Body of pancreas (tissue), 4 donors: ENCODE data around the gene SLC17A7.

ENCODE experiments used
- CTCF ChIP-seq, 7 experiments: fragments of 450-650 bp in 4 of 7; fragments of 200-600 bp in 3 of 7; sonication (generic) in 3 of 7; IDR thresholded peaks; one replicate each; pipeline ENCODE4 v1.5.1; 2016 to 2019; ENCODE audit warnings: antibody characterized with exemption in 7 of 7
- POLR2A ChIP-seq, 3 donors: fragments of 450-650 bp; IDR thresholded peaks; one replicate each; pipeline ENCODE4 v1.6.1; 2016; ENCODE audit warnings: antibody characterized with exemption in 3 of 3, mild to moderate bottlenecking in 2 of 3

GRCh38 chr19:49387936-49388372, 53.4 kb downstream of the SLC17A7 start, which contains the start of gene KASH5:
- TF ChIP-seq POLR2A (IDR thresholded peaks at IDR 0.05) (peak in 2 of 3 donors; percentile 43 to 49), CTCF (IDR thresholded peaks at IDR 0.05) (no peak)
